H9 (cell line): ENCODE data around the gene KCNMA1. TPM values are rescaled to one million over a fixed set of nuclear protein-coding genes. Genes with fewer than 3 reads are reported as not detected.

Source experiments
- DNase-seq: peaks from one replicate; pipeline ENCODE4 v3.0.0-alpha.2; 2017
- H2AFZ ChIP-seq: one replicate; pipeline ENCODE4 v1.6.1; 2013; ENCODE audit warnings: mild to moderate bottlenecking, low read length, control low read depth, moderate library complexity
- H2AK5ac ChIP-seq: 2 replicates; pipeline ENCODE4 v1.6.1; 2013; ENCODE audit warnings: low read length, control low read depth, mixed read lengths; ENCODE audit not compliant: insufficient read length
- H2BK120ac ChIP-seq: one replicate; pipeline ENCODE4 v1.6.1; 2013; ENCODE audit warnings: low read depth, mild to moderate bottlenecking, low read length, control low read depth, inconsistent platforms; ENCODE audit not compliant: poor library complexity, severe bottlenecking
- H2BK12ac ChIP-seq: 2 replicates; pipeline ENCODE4 v1.6.1; 2013; ENCODE audit warnings: low read length, control low read depth, mixed read lengths, low read depth; ENCODE audit not compliant: insufficient read length
- H2BK15ac ChIP-seq: 2 replicates; pipeline ENCODE4 v1.6.1; 2013; ENCODE audit warnings: low read depth, low read length, control low read depth
- H2BK20ac ChIP-seq: one replicate; pipeline ENCODE4 v1.6.1; 2013; ENCODE audit warnings: low read depth, mild to moderate bottlenecking, low read length, control low read depth, inconsistent platforms; ENCODE audit not compliant: poor library complexity, severe bottlenecking
- H2BK5ac ChIP-seq: 2 replicates; pipeline ENCODE4 v1.6.1; 2013; ENCODE audit warnings: low read length, control low read depth, mixed read lengths; ENCODE audit not compliant: insufficient read length
- H3K14ac ChIP-seq: 2 replicates; pipeline ENCODE4 v1.6.1; 2013; ENCODE audit warnings: low read length, control low read depth; ENCODE audit not compliant: insufficient read depth
- H3K18ac ChIP-seq: 2 replicates; pipeline ENCODE4 v1.6.1; 2013; ENCODE audit warnings: low read depth, mild to moderate bottlenecking, mixed read lengths, low read length, control low read depth; ENCODE audit not compliant: insufficient read length
- H3K23ac ChIP-seq: 2 replicates; pipeline ENCODE4 v1.6.1; 2013; ENCODE audit warnings: low read length, control low read depth, mixed read lengths, low read depth; ENCODE audit not compliant: insufficient read length
- H3K23me2 ChIP-seq: 2 replicates; pipeline ENCODE4 v1.6.1; 2013; ENCODE audit warnings: low read depth, mild to moderate bottlenecking, mixed read lengths, low read length, control low read depth; ENCODE audit not compliant: insufficient read length, poor library complexity, severe bottlenecking
- H3K27ac ChIP-seq: 2 replicates; pipeline ENCODE4 v1.5.1; 2013; ENCODE audit warnings: low read length, control low read depth, mixed read lengths, low read depth; ENCODE audit not compliant: insufficient read length
- H3K27me3 ChIP-seq: 2 replicates; pipeline ENCODE4 v1.6.1; 2013; ENCODE audit warnings: low read length, control low read depth, inconsistent platforms; ENCODE audit not compliant: insufficient read depth
- H3K4ac ChIP-seq: 2 replicates; pipeline ENCODE4 v1.6.1; 2013; ENCODE audit warnings: low read depth, mild to moderate bottlenecking, control low read depth, inconsistent platforms, low read length, moderate library complexity
- H3K4me1 ChIP-seq: 2 replicates; pipeline ENCODE4 v1.6.1; 2013; ENCODE audit warnings: low read length, control low read depth, inconsistent platforms; ENCODE audit not compliant: insufficient read depth
- H3K4me2 ChIP-seq: 2 replicates; pipeline ENCODE4 v1.6.1; 2013; ENCODE audit warnings: low read length, control low read depth, mixed read lengths; ENCODE audit not compliant: insufficient read length, insufficient read depth
- H3K56ac ChIP-seq: 2 replicates; pipeline ENCODE4 v1.6.1; 2013; ENCODE audit warnings: low read depth, mild to moderate bottlenecking, mixed read lengths, low read length, control low read depth; ENCODE audit not compliant: insufficient read length
- H3K79me1 ChIP-seq: 2 replicates; pipeline ENCODE4 v1.6.1; 2013; ENCODE audit warnings: low read depth, mild to moderate bottlenecking, moderate library complexity, low read length, control low read depth, inconsistent platforms; ENCODE audit not compliant: insufficient read depth, poor library complexity, severe bottlenecking
- H3K79me2 ChIP-seq: 2 replicates; pipeline ENCODE4 v1.6.1; 2013; ENCODE audit warnings: low read length, control low read depth, inconsistent platforms; ENCODE audit not compliant: insufficient read depth
- H3K9ac ChIP-seq: 2 replicates; pipeline ENCODE4 v1.6.1; 2013; ENCODE audit warnings: low read length, control low read depth, mixed read lengths; ENCODE audit not compliant: insufficient read length; ENCODE audit errors: extremely low read depth
- H3K9me3 ChIP-seq: one replicate; pipeline ENCODE4 v1.6.1; 2013; ENCODE audit warnings: low read depth, low read length, inconsistent platforms; ENCODE audit not compliant: control insufficient read depth
- H3T11ph ChIP-seq: one replicate; pipeline ENCODE4 v1.6.1; 2013; ENCODE audit warnings: mild to moderate bottlenecking, low read length, control low read depth, inconsistent platforms
- H4K20me1 ChIP-seq: one replicate; pipeline ENCODE4 v1.6.1; 2013; ENCODE audit not compliant: control insufficient read depth, insufficient read length, insufficient read depth
- H4K5ac ChIP-seq: 2 replicates; pipeline ENCODE4 v1.6.1; 2013; ENCODE audit warnings: low read depth, mild to moderate bottlenecking, mixed read lengths, low read length, control low read depth; ENCODE audit not compliant: insufficient read length
- H4K8ac ChIP-seq: replicated peaks from 2 replicates; pipeline ENCODE4 v1.6.1; 2013; ENCODE audit warnings: low read length, control low read depth, mixed read lengths, low read depth; ENCODE audit not compliant: insufficient read length
- H4K91ac ChIP-seq: 2 replicates; pipeline ENCODE4 v1.6.1; 2013; ENCODE audit warnings: low read depth, mild to moderate bottlenecking, moderate library complexity, mixed read lengths, low read length, control low read depth; ENCODE audit not compliant: insufficient read length
- H3K27ac Mint-ChIP-seq, 3 experiments: 2 replicates in 2 of 3; 3 replicates in 1 of 3; pipeline ENCODE4 v1.8.0; 2020 to 2021; ENCODE audit warnings: mixed read lengths in 3 of 3, mild to moderate bottlenecking in 1 of 3, moderate library complexity in 1 of 3
- H3K27me3 Mint-ChIP-seq: 2 replicates; pipeline ENCODE4 v1.8.0; 2021; ENCODE audit warnings: low read depth, mild to moderate bottlenecking, moderate library complexity, mixed read lengths
- H3K36me3 Mint-ChIP-seq, 3 experiments: 2 replicates in 2 of 3; 3 replicates in 1 of 3; pipeline ENCODE4 v1.8.0; 2020 to 2021; ENCODE audit warnings: low read depth in 3 of 3, mixed read lengths in 3 of 3; ENCODE audit not compliant: insufficient read depth in 1 of 3
- H3K4me1 Mint-ChIP-seq, 2 experiments: 2 replicates each; pipeline ENCODE4 v1.8.0; 2020; ENCODE audit warnings: mixed read lengths in 2 of 2
- H3K4me3 Mint-ChIP-seq, 2 experiments: 2 replicates in 1 of 2; 3 replicates in 1 of 2; pipeline ENCODE4 v1.8.0; 2020 to 2021; ENCODE audit warnings: mild to moderate bottlenecking in 2 of 2, mixed read lengths in 2 of 2, moderate library complexity in 1 of 2
- H3K9me3 Mint-ChIP-seq, 2 experiments: 2 replicates in 1 of 2; 3 replicates in 1 of 2; pipeline ENCODE4 v1.8.0; 2020; ENCODE audit warnings: mild to moderate bottlenecking in 2 of 2, mixed read lengths in 2 of 2, moderate library complexity in 1 of 2
- CTCF ChIP-seq: fragments of 200-600 bp; sonication (generic); conservative IDR thresholded peaks from 3 replicates; pipeline ENCODE4 v1.8.0; 2021; ENCODE audit warnings: antibody characterized with exemption, mild to moderate bottlenecking
- WGBS: extraction: QIAGEN DNeasy Blood & Tissue Kit; methylation state at CpG from one replicate; pipeline ENCODE4 v1.1.7; 2013; ENCODE audit warnings: missing lambda C conversion rate, low lambda C conversion rate, mixed read lengths; ENCODE audit not compliant: insufficient read length; ENCODE audit errors: extremely low coverage; 5-methylcytosine and 5-hydroxymethylcytosine counted together
- total RNA-seq: library from RNA; stranded (reverse); gene quantifications from 2 replicates; pipeline ENCODE4 v1.2.1, GENCODE V29; 2021

The KCNMA1 gene
- total RNA-seq, 1 experiment from 2014 or later, result 2.0 TPM

- H3K4me1 ChIP-seq, result peaks cover 9% of the 10 kb centered on the region
- no peak overlapping the region for H3K23ac ChIP-seq
- H2AFZ ChIP-seq, result no peak overlapping the region
- H3K14ac ChIP-seq, result no peak overlapping the region
- Mint-ChIP-seq H3K4me1 (peaks cover 26 to 27% of the 10 kb centered on the region in 2 experiments), H3K4me3 (no peak overlapping the region), H3K27ac (no peak overlapping the region), H3K27me3 (peaks cover 20% of the 10 kb centered on the region), H3K9me3 (no peaks in the 10 kb centered on the region; a peak in 1 of 5 replicates), H3K36me3 (no peaks in the 10 kb centered on the region)
- H2BK15ac ChIP-seq, result no peak overlapping the region
- H2BK120ac ChIP-seq, result no peak overlapping the region
- no peaks in the 10 kb centered on the region for H3K27me3 ChIP-seq
- H3K4ac ChIP-seq, result no peak overlapping the region
- H3K79me1 ChIP-seq, result no peaks in the 10 kb centered on the region
- no peak overlapping the region for H2BK12ac ChIP-seq
- H4K20me1 ChIP-seq, result no peaks in the 10 kb centered on the region
- no peak overlapping the region for H2BK5ac ChIP-seq
- no peak overlapping the region for H4K91ac ChIP-seq
- H3K9me3 ChIP-seq, result no peaks in the 10 kb centered on the region
- H3K56ac ChIP-seq, result no peak overlapping the region
- no peak overlapping the region for H3K18ac ChIP-seq
- no CpG with 5 or more reads among the region's 7 CpGs for WGBS
- H3T11ph ChIP-seq, result no peak overlapping the region
- H3K79me2 ChIP-seq, result no peaks in the 10 kb centered on the region
- no peak overlapping the region for H3K27ac ChIP-seq
- H4K8ac ChIP-seq, result no peak overlapping the region
- H2BK20ac ChIP-seq, result no peak overlapping the region
- no peaks in the 10 kb centered on the region for H3K23me2 ChIP-seq
- no peak overlapping the region for H4K5ac ChIP-seq
- no peak overlapping the region for H3K4me2 ChIP-seq
- H2AK5ac ChIP-seq, result no peak overlapping the region
- no peak for TF ChIP-seq CTCF
- DNase-seq, result no peak
- H3K9ac ChIP-seq, result no peak overlapping the region
Measured at GRCh38 chr10:77077316-77077945, 560.2 kb downstream of the KCNMA1 start.
